ENCODE results near the gene CAPN13.

CAPN13 gene

GRCh38 chr2:30801821-30802455 lies 5.3 kb downstream of the CAPN13 start:
- H3K9ac ChIP-seq (ENCODE audit: low read depth, low read length, poor library complexity, severe bottlenecking) = no peak overlapping the region
- H3F3A ChIP-seq (ENCODE audit: low read depth) = no peaks in the 10 kb centered on the region
- H3K9me3 ChIP-seq (ENCODE audit: insufficient read depth, low read depth, low read length) = no peaks in the 10 kb centered on the region
- no peaks in the 10 kb centered on the region for H3K79me2 ChIP-seq (ENCODE audit: insufficient read depth, low read length)
- H3K9me2 ChIP-seq (replicated peaks; ENCODE audit: low read depth, low read length) = no peaks in the 10 kb centered on the region
- H3K4me3 ChIP-seq (ENCODE audit: low read length, poor library complexity, severe bottlenecking) = no peak overlapping the region
- no peaks in the 10 kb centered on the region for H3K4me1 ChIP-seq (ENCODE audit: insufficient read depth, low read length, poor library complexity, severe bottlenecking)
- H4K20me1 ChIP-seq (ENCODE audit: insufficient read depth, low read length, poor library complexity, severe bottlenecking) = no peaks in the 10 kb centered on the region
- H2AFZ ChIP-seq (ENCODE audit: low read length) = no peak overlapping the region
- peaks cover 4% of the 10 kb centered on the region for H3K27me3 ChIP-seq (ENCODE audit: insufficient read depth, low read length, poor library complexity, severe bottlenecking)
- no peaks in the 10 kb centered on the region for H3K36me3 ChIP-seq (ENCODE audit: insufficient read depth, low read length)
- H3K4me2 ChIP-seq (ENCODE audit: low read depth, low read length, poor library complexity, severe bottlenecking) = no peak overlapping the region
- TF ChIP-seq CTCF (conservative IDR thresholded peaks at IDR 0.05; ENCODE audit: low read length) (no peak), EZH2phosphoT487 (IDR thresholded peaks at IDR 0.05; ENCODE audit: borderline replicate concordance) (no peak)

GRCh38 chr2:30800159-30800558 lies 7.1 kb downstream of the CAPN13 start:
- no peaks in the 10 kb centered on the region for H3K79me2 ChIP-seq (ENCODE audit: insufficient read depth, low read length)
- H4K20me1 ChIP-seq (ENCODE audit: insufficient read depth, low read length, poor library complexity, severe bottlenecking) = no peaks in the 10 kb centered on the region
- no peak overlapping the region for H2AFZ ChIP-seq (ENCODE audit: low read length)
- no peak overlapping the region for H3K4me2 ChIP-seq (ENCODE audit: low read depth, low read length, poor library complexity, severe bottlenecking)
- TF ChIP-seq CTCF (conservative IDR thresholded peaks at IDR 0.05; ENCODE audit: low read length) (no peak), EZH2phosphoT487 (IDR thresholded peaks at IDR 0.05; ENCODE audit: borderline replicate concordance) (no peak)
- no peaks in the 10 kb centered on the region for H3K4me1 ChIP-seq (ENCODE audit: insufficient read depth, low read length, poor library complexity, severe bottlenecking)
- H3K27me3 ChIP-seq (ENCODE audit: insufficient read depth, low read length, poor library complexity, severe bottlenecking) = peaks cover 5% of the 10 kb centered on the region
- no peak overlapping the region for H3K4me3 ChIP-seq (ENCODE audit: low read length, poor library complexity, severe bottlenecking)
- H3K36me3 ChIP-seq (ENCODE audit: insufficient read depth, low read length) = no peaks in the 10 kb centered on the region
- H3K9me2 ChIP-seq (replicated peaks; ENCODE audit: low read depth, low read length) = no peaks in the 10 kb centered on the region
- no peaks in the 10 kb centered on the region for H3F3A ChIP-seq (ENCODE audit: low read depth)
- H3K9ac ChIP-seq (ENCODE audit: low read depth, low read length, poor library complexity, severe bottlenecking) = no peak overlapping the region
- no peaks in the 10 kb centered on the region for H3K9me3 ChIP-seq (ENCODE audit: insufficient read depth, low read depth, low read length)

DNA sequence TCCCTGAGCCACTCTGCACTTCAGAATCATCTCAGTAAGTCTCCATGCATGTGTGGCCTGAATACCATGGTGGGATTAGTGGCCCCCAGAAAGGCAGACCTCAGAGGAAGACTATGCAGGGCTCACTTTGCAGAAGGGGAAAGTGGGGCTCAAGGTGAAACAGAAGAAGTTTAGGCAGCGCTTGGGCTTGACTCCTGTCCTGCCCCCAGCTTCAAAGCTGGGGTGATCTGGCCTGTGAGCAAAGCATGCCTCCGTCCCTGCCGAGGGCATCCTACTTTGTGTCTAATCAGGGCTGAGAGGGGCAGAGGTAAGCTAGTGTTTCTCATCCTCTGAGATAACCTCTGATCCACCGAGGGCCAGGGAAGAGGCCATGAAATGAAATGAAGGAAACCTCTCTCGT lies 7.9 kb downstream of the CAPN13 start:
- Histone ChIP-seq H3F3A (ENCODE audit: low read depth) (no peaks in the 10 kb centered on the region), H3K27me3 (ENCODE audit: insufficient read depth, low read length, poor library complexity, severe bottlenecking) (peaks cover 5% of the 10 kb centered on the region), H3K9me2 (replicated peaks; ENCODE audit: low read depth, low read length) (no peaks in the 10 kb centered on the region), H3K79me2 (ENCODE audit: insufficient read depth, low read length) (no peaks in the 10 kb centered on the region), H3K9me3 (ENCODE audit: insufficient read depth, low read depth, low read length) (no peaks in the 10 kb centered on the region), H4K20me1 (ENCODE audit: insufficient read depth, low read length, poor library complexity, severe bottlenecking) (no peaks in the 10 kb centered on the region), H2AFZ (ENCODE audit: low read length) (no peak overlapping the region), H3K9ac (ENCODE audit: low read depth, low read length, poor library complexity, severe bottlenecking) (no peak overlapping the region), H3K4me3 (ENCODE audit: low read length, poor library complexity, severe bottlenecking) (no peak overlapping the region), H3K4me1 (ENCODE audit: insufficient read depth, low read length, poor library complexity, severe bottlenecking) (no peaks in the 10 kb centered on the region), H3K36me3 (ENCODE audit: insufficient read depth, low read length) (no peaks in the 10 kb centered on the region), H3K4me2 (ENCODE audit: low read depth, low read length, poor library complexity, severe bottlenecking) (no peak overlapping the region)
- TF ChIP-seq EZH2phosphoT487 (IDR thresholded peaks at IDR 0.05; ENCODE audit: borderline replicate concordance) = no peak
- TF ChIP-seq CTCF (conservative IDR thresholded peaks at IDR 0.05; ENCODE audit: low read length) = no peak
